NCI-H2171 (cell line): ENCODE measurements around the gene IGF2BP3.
"Not testable (repeated sequence)": the region's sequence is repeated elsewhere in the genome, so short reads cannot be mapped to it uniquely, and the experiment has no call there.

Source experiments
- DNase-seq: peaks from one replicate; lab custom pipeline; 2025; lab: John Stamatoyannopoulos, UW

IGF2BP3 gene

DNA sequence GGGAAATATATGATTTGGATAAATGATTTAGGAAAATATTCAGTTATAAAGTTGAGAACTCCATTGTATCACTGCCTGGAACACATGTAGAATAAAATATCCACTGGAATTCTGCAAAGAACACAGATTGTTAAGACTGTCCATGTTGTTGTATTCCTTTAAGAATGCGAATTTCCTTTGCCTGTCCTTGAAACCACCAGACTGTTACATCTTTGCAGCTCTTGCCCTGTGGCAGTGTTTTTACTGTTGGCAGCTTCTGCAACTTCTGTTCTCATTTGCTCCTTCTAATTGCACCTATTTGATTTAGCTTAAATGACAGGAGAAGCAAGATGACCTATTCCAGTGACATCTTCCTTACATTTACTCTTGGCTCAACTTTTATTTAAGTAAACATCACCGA lies 131.4 kb downstream of the IGF2BP3 start:
- DNase-seq, result no peak

- DNase-seq, result no peak
Measured at GRCh38 chr7:23338439-23338838, 131.9 kb downstream of the IGF2BP3 start.

DNA sequence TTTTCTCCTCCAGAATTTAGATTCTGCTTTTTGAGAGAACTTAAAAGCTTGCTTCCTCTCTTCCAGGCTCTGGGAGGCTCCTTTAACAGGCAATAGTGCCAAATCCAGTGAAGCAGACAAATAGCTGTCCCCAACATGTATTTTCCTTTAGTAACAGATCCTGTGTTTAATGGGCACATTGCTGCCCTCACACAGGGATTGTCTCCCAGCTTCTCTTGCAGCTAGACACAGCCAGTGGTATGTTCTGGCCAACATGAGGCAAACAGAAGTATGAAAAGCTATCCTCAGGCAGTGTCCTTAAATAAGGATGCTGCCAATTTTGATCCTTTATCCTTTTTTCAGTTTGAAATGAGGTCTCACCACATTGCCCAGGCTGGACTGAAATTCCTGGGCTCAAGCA lies 132.9 kb downstream of the IGF2BP3 start:
- no peak for DNase-seq

DNA sequence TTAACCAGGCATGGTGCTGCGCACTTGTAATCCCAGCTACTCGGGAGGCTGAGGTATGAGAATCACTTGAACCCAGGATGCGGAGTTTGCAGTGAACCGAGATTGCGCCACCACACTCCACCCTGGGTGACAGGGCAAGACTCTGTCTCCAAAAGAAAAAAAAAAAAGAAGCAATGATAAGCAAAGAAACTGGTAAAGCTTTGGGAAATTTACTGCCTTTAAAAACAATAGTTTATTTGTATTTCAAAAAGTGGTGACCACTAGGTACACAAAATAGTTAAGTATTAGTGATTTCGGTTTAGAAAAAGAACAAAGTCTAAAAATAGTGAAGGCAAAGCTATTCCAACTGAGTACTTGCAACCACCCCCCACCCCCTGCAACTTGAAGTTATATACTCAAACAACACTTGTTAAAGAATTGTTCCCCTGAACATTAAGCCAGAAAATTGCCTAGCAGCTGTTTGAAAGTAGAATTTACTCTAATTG lies 133.4 kb downstream of the IGF2BP3 start:
- DNase-seq, result no peak

DNA sequence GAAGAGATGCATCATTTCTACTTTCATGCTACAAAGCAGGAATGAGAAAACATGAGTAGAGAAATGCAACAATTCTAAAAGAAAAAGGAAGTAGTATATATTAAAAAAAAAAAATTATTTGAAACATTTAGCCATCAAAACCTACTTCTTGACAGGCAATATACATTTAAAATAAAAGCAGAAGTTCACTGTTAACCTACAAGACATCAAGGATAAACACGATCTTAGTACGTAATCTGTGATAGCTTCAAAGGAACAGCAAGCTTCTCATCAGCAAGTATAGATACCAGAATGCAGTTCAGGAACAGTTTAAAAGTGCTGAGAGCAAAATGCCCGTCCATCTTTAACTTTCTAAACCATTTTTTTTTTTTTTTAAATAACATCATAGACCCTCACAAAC lies 134.2 kb downstream of the IGF2BP3 start:
- no peak for DNase-seq

DNA sequence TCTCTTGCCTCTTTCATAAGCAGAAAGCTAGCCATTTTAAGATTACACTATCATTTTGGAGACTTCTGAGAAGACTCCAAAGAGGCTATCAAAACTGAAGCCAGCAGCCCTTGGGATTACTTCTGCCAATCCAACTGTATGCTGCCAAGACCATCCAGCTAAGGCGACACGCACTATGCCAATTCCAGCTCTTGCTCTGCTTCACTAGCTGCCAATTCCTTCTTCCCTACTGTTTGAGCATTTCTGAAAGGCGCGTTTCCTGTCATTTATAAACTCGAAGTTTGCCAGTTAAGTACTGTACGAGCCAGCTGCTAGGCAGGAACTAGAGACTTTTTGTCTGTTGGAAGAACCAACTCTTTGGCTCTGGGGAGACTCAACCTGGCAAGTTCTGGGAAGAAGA lies 134.7 kb downstream of the IGF2BP3 start:
- DNase-seq, result no peak

DNA sequence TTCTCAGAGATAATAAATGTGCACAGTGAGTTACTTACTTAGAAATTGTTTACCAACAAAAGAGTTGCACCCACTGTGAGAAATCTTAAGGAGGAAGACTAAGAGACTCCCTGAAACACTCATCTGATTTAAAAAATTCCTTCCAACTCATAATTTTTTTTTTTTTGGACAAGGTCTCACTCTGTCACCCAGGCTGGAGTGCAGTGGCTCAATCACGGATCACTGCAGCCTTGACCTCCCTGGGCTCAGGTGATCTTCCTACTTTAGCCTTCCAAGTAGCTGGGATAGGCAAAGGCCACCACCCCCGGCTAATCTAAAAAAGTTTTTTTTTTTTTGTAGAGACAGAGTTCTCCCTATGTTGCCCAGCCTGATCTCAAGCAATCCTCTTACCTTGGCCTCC lies 135.2 kb downstream of the IGF2BP3 start:
- DNase-seq, result no peak

- DNase-seq, result no peak
Measured at GRCh38 chr7:23334482-23335056, 135.7 kb downstream of the IGF2BP3 start.

GRCh38 chr7:23333671-23334246 lies 136.5 kb downstream of the IGF2BP3 start:
- no peak for DNase-seq

GRCh38 chr7:23332910-23333612 lies 137.2 kb downstream of the IGF2BP3 start:
- no peak for DNase-seq

DNA sequence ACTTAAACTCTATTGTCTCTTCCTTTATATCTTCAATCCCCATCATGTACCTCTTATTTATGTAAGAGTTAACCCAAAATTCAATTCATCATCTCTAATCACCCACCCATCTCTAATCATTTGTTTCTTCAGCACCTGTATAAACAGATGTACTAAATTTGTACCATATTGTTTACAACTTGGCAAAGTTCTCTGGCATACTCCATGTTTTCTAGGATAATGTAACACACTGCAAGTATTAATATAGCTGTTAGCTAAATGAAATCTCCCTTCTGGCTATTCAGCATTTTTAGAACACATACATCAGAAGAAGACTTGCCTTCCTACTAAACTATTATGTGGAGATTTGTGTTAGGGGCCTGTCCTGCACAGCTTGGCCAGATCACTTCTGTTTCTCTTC lies 138.1 kb downstream of the IGF2BP3 start:
- DNase-seq, result no peak

DNA sequence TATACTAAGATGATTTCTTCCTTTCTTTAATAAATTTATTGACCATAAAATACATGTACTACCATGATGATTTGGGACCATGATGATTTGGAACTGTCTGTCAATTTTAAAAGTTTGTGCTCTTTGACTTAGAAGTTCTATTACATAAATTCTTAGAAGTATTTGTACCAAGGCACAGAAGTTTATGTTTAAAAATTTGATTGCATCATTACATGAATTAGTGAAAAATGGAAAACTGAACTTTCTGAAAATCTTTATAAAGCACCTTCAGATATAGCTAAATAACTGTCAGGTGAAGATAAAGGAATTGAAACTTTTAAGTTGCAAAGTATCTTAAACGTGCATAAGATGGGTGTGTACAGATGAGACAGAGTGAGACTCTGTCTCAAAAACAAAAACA lies 139.2 kb downstream of the IGF2BP3 start:
- DNase-seq, result no peak

- no peak for DNase-seq
Measured at GRCh38 chr7:23315366-23315765, 154.9 kb downstream of the IGF2BP3 start.

DNA sequence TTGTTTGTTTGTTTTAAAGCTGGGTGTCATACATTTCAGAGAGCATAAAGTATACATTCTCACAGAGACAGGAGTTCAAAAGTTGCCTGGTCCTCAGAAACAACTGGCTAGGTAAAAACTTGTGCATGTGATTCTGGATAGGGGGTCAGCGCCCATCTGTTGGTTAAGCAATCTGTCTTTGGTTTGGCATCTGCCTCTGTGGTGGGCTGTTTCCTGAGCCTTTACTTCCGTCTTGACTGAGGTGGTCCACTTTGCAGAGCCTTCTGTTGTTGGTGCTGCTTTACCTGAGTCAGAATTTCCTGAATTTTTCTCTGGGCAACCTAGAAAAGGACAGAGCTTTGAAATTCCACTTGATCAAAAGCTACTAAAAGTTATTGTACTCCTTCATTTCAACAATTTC lies 158.2 kb downstream of the IGF2BP3 start:
- not testable (repeated sequence) for DNase-seq

GRCh38 chr7:23308754-23309153 lies 161.5 kb downstream of the IGF2BP3 start:
- no peak for DNase-seq

- DNase-seq, result no peak
Measured at GRCh38 chr7:23306936-23307521, 163.3 kb downstream of the IGF2BP3 start.

DNA sequence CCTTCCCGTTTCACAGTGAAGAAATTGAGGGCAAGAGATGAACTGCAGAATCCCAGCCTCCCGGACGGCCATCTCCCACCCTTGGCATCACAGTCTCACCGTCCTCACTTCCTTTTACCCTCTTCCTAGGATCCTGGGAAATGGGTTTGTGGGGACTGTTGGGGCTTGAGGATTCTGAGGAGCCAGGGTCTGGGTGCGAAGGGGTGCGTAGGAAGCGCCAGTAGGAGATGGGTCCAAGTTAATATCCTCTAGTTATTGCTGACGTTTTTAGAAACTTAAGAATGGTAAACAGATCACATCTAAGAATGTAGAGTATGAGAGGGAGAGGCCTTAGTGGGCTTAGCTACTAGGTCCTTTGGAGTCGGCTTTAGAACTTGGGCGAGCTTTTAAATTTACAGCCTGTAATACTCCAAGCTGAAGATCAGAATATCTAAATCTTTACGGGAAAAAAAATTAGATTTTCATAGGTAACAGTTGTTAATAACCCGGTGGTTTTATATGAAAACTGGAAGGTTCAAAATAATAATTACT lies 170.5 kb downstream of the IGF2BP3 start:
- DNase-seq, result no peak

DNA sequence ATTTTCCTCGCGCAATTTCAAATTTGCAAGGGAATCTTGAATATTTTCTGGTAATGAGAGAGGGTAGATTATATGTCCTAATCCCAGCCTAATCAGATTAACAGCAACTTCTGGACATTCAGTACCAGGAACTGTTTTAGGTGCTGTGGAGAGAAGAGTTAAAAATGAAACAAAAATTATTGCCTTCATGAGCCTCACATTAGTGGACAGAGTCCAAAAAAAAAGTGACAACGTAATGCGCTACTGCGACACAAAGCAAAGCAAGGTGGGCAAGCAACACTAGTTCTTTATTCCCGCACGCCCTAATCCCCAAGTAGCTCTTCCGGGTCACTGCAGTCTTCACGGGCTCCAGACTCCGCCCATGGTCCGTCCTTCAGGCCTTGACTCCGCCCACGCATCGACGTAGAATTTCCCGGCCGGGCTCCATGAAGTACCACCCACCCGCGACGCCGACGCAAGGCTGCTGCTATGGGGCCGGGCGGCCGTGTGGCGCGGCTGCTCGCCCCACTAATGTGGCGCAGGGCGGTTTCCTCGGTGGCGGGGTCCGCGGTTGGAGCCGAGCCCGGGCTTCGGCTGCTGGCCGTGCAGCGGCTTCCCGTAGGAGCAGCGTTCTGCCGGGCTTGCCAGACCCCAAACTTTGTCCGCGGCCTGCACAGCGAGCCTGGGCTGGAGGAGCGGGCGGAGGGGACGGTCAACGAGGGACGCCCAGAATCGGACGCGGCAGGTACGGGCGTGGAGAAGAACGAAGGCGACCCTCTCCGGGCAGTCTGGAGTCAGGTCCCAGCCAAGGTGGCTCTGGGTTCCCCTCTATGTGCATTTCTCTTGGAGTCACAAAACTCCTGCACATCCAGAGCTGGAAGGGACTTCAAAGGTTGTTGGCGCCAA lies 171.2 kb downstream of the IGF2BP3 start, which contains the start of gene MALSU1:
MALSU1 (plus strand) TSS at position 455 of the 885 bp plus-strand sequence; CDS start at position 469, 14 bp downstream.
- peak; percentile 96 for DNase-seq

DNA sequence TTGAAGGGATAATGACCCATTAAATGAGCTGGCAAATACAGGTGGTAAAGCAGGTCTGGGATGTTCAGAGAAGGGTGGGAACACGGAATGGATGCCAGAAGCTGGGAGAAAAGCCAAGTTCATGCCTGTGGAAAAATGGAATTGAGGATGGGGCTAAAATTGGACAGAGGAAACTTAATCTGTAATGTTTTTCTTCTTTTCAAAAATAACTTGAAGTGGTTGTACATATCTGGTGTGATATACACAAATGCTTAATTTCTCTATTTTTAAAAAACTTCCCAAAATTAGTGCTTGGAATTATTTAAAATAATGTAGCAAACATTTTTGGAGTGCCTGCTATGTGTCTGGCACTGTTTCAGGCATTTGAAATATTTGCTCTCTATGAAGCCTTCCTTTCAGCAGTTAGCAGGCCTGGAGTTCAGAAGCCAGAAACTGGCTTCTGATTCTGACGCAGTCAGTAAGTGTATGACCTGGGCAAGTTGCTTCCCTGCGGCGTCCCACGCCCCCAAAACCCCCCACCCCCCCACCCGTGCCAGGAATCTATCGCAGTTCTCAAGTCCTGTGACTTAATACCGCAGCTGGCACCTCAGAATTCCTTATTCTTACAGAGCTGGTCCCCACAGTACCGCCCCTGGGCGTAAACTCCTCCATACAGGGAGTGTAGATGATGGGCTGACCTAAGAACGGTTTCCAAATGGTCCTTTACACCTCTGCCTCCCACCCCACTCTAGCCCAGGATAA lies 172.0 kb downstream of the IGF2BP3 start:
- DNase-seq, result no peak

DNA sequence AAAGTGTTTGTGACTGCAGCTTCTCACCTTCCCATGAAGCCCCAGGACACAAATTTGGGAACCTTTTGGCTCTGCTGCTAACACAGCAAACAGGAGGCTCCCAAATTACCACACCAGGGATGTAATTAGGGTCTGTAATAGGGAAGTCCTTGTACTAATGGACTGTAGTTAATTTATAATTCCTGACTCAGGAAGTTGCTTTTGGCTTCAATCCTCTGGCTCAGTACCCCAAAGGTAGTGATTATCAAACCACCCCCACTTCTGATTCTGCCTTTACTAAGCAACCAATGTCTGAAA lies 174.9 kb downstream of the IGF2BP3 start:
- DNase-seq, result no peak
